ENCODE results near the gene MYO5B. TPM values are rescaled to one million over a fixed set of nuclear protein-coding genes. Genes with fewer than 3 reads are reported as not detected.

Gene MYO5B
- total and polyA plus RNA-seq, 8 donors = 9.0 to 25.5 (median 12.1) TPM

- DNase-seq (no peak), ATAC-seq (no peak)
- no peaks in the 10 kb centered on the region for H3K4me1 ChIP-seq
- TF ChIP-seq CTCF (IDR thresholded peaks at IDR 0.05) = no peak
- no peaks in the 10 kb centered on the region for H3K9me3 ChIP-seq
- H3K27ac ChIP-seq = no peak overlapping the region
- no peaks in the 10 kb centered on the region for H3K27me3 ChIP-seq
- H3K4me3 ChIP-seq = no peak overlapping the region
- H3K36me3 ChIP-seq = no peaks in the 10 kb centered on the region
- intact Hi-C loops (cut with DNase I) = no loop called here
These were observed 195.8 kb downstream of the MYO5B start for GRCh38 chr18:49999128-49999527.

GRCh38 chr18:49997558-49997957 is 197.4 kb downstream of the MYO5B start:
- Histone ChIP-seq H3K36me3 (no peaks in the 10 kb centered on the region), H3K4me1 (no peaks in the 10 kb centered on the region), H3K4me3 (no peak overlapping the region), H3K27me3 (no peaks in the 10 kb centered on the region), H3K27ac (no peak overlapping the region), H3K9me3 (no peaks in the 10 kb centered on the region)
- ATAC-seq = no peak
- no peak for TF ChIP-seq CTCF (IDR thresholded peaks at IDR 0.05)
- DNase-seq = no peak
- intact Hi-C loops (cut with DNase I) = no loop called here

GRCh38 chr18:49994410-49994809 is 200.5 kb downstream of the MYO5B start:
- intact Hi-C loops (cut with DNase I) = no loop called here
- H3K27ac ChIP-seq = no peak overlapping the region
- H3K9me3 ChIP-seq = no peaks in the 10 kb centered on the region
- no peak for TF ChIP-seq CTCF (IDR thresholded peaks at IDR 0.05)
- no peaks in the 10 kb centered on the region for H3K36me3 ChIP-seq
- H3K4me1 ChIP-seq = no peaks in the 10 kb centered on the region
- ATAC-seq (no peak), DNase-seq (no peak)
- no peaks in the 10 kb centered on the region for H3K27me3 ChIP-seq
- no peak overlapping the region for H3K4me3 ChIP-seq

- Histone ChIP-seq H3K27ac (no peak overlapping the region), H3K36me3 (no peaks in the 10 kb centered on the region), H3K4me1 (no peaks in the 10 kb centered on the region), H3K27me3 (no peaks in the 10 kb centered on the region), H3K9me3 (no peaks in the 10 kb centered on the region), H3K4me3 (no peak overlapping the region)
- DNase-seq (no peak), ATAC-seq (no peak)
- intact Hi-C loops (cut with DNase I) = no loop called here
- TF ChIP-seq CTCF (IDR thresholded peaks at IDR 0.05) = no peak
These were observed 201.6 kb downstream of the MYO5B start for GRCh38 chr18:49993299-49993698.

GRCh38 chr18:49988733-49989132 is 206.2 kb downstream of the MYO5B start:
- intact Hi-C loops (cut with DNase I) = no loop called here
- DNase-seq = no peak
- no peaks in the 10 kb centered on the region for H3K9me3 ChIP-seq
- no peaks in the 10 kb centered on the region for H3K36me3 ChIP-seq
- TF ChIP-seq CTCF (IDR thresholded peaks at IDR 0.05) = no peak
- no peaks in the 10 kb centered on the region for H3K27me3 ChIP-seq
- no peak overlapping the region for H3K4me3 ChIP-seq
- no peak for ATAC-seq
- H3K27ac ChIP-seq = no peak overlapping the region
- H3K4me1 ChIP-seq = no peaks in the 10 kb centered on the region
